HepG2 (cell line): ENCODE measurements around the gene TRIAP1. TPM values are rescaled to one million over a fixed set of nuclear protein-coding genes. Genes with fewer than 3 reads are reported as not detected.

Source experiments
- FOXA1 ChIP-seq, 2 experiments: fragments of 450-650 bp in 1 of 2; sonication (generic) in 1 of 2; formaldehyde crosslinking in 1 of 2; IDR thresholded peaks; 2 replicates each; pipeline versions ENCODE4 v1.4.0 to v1.6.1; 2016 to 2020; ENCODE audit warnings: missing genetic modification reagents in 1 of 2
- SIN3B ChIP-seq: fragments of 150-350 bp; IDR thresholded peaks from 2 replicates; pipeline ENCODE4 v1.6.1; 2014; ENCODE audit warnings: low read length
- SMC3 ChIP-seq: IDR thresholded peaks from 2 replicates; pipeline ENCODE4 v1.6.1; 2011; ENCODE audit warnings: low read length, improper control_type of control experiment
- TAF1 ChIP-seq: sonication (generic); formaldehyde crosslinking; IDR thresholded peaks from 2 replicates; pipeline ENCODE4 v1.4.0; 2020; ENCODE audit warnings: missing genetic modification reagents
- XRCC5 ChIP-seq: fragments of 200-400 bp; formaldehyde crosslinking; optimal IDR thresholded peaks from 2 replicates; pipeline ENCODE3; 2017; ENCODE audit warnings: mild to moderate bottlenecking, low read length
- ZNF337 ChIP-seq: sonication (generic); formaldehyde crosslinking; IDR thresholded peaks from 2 replicates; pipeline ENCODE4 v1.5.1; 2020; ENCODE audit warnings: missing genetic modification reagents, low read depth, mild to moderate bottlenecking, borderline replicate concordance
- ZNF761 ChIP-seq: sonication (generic); formaldehyde crosslinking; conservative IDR thresholded peaks from 2 replicates; pipeline ENCODE4 v1.4.0; 2020; ENCODE audit warnings: mild to moderate bottlenecking, missing genetic modification reagents
- polyA plus RNA-seq, 8 experiments: library from polyadenylated mRNA; depleted of rRNA in 3 of 8; stranded (reverse) in 7 of 8; unstranded in 1 of 8; fragments of >200 nt; fragmentation: Illumina TruSeq in 4 of 8; extraction: Trizol in 4 of 8; gene quantifications; 2 replicates each; pipeline versions ENCODE4 v1.2.1 to v1.2.3, GENCODE V29; 2011 to 2016; ENCODE audit warnings: low read depth in 4 of 8, missing spikeins in 1 of 8, mixed read lengths in 1 of 8; ENCODE audit not compliant: insufficient read depth in 1 of 8
- total RNA-seq, 5 experiments: library from RNA; depleted of rRNA; stranded (reverse); fragments of >200 nt; fragmentation: Illumina TruSeq; extraction: Trizol; gene quantifications; 2 replicates each; pipeline ENCODE4 v1.2.3, GENCODE V29; 2016; ENCODE audit warnings: low read depth in 1 of 5
- TF ChIP-seq, protein P1 (sequence below): sonication (generic); formaldehyde crosslinking; IDR thresholded peaks from 2 replicates; pipeline ENCODE4 v1.4.0; 2020; ENCODE audit warnings: missing genetic modification reagents
- TF ChIP-seq, protein P2 (sequence below): IDR thresholded peaks from 2 replicates; pipeline ENCODE4 v1.6.1; 2012; ENCODE audit warnings: low read depth, low read length, improper control_type of control experiment
- TF ChIP-seq, protein P3 (sequence below): sonication (generic); formaldehyde crosslinking; IDR thresholded peaks from 2 replicates; pipeline ENCODE4 v1.4.0; 2020; ENCODE audit warnings: missing genetic modification reagents, borderline replicate concordance
- TF ChIP-seq, protein P4 (sequence below): sonication (generic); formaldehyde crosslinking; IDR thresholded peaks from 2 replicates; pipeline ENCODE4 v1.4.0; 2020; ENCODE audit warnings: missing genetic modification reagents

The TRIAP1 gene
- total and polyA plus RNA-seq, 2 of the 13 experiments (the other 11 are each of a cell fraction or from before 2014, with no cell fraction given) = 55.0 to 117 TPM

GRCh38 chr12:120439646-120440247, 6.4 kb downstream of the TRIAP1 start (continued):
- TF ChIP-seq, protein P1, sequence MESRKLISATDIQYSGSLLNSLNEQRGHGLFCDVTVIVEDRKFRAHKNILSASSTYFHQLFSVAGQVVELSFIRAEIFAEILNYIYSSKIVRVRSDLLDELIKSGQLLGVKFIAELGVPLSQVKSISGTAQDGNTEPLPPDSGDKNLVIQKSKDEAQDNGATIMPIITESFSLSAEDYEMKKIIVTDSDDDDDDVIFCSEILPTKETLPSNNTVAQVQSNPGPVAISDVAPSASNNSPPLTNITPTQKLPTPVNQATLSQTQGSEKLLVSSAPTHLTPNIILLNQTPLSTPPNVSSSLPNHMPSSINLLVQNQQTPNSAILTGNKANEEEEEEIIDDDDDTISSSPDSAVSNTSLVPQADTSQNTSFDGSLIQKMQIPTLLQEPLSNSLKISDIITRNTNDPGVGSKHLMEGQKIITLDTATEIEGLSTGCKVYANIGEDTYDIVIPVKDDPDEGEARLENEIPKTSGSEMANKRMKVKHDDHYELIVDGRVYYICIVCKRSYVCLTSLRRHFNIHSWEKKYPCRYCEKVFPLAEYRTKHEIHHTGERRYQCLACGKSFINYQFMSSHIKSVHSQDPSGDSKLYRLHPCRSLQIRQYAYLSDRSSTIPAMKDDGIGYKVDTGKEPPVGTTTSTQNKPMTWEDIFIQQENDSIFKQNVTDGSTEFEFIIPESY (CRISPR knock-in tag) = peak; percentile 42; the same call in 1 of the 2 replicates
- TF ChIP-seq TAF1 (CRISPR knock-in tag) = no peak
- peak; percentile 38; the same call in 1 of the 2 replicates for TF ChIP-seq SMC3
- peak; percentile 35 for TF ChIP-seq XRCC5
- 0 out of 2 replicates have a peak, but pooled peaks have one; percentile 19 for TF ChIP-seq SIN3B
- TF ChIP-seq, protein P2, sequence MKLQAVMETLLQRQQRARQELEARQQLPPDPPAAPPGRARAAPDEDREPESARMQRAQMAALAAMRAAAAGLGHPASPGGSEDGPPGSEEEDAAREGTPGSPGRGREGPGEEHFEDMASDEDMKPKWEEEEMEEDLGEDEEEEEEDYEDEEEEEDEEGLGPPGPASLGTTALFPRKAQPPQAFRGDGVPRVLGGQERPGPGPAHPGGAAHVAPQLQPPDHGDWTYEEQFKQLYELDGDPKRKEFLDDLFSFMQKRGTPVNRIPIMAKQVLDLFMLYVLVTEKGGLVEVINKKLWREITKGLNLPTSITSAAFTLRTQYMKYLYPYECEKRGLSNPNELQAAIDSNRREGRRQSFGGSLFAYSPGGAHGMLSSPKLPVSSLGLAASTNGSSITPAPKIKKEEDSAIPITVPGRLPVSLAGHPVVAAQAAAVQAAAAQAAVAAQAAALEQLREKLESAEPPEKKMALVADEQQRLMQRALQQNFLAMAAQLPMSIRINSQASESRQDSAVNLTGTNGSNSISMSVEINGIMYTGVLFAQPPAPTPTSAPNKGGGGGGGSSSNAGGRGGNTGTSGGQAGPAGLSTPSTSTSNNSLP = 0 out of 2 replicates have a peak, but pooled peaks have one; percentile 13
- no peak for TF ChIP-seq ZNF337 (CRISPR knock-in tag)
- TF ChIP-seq, protein P3, sequence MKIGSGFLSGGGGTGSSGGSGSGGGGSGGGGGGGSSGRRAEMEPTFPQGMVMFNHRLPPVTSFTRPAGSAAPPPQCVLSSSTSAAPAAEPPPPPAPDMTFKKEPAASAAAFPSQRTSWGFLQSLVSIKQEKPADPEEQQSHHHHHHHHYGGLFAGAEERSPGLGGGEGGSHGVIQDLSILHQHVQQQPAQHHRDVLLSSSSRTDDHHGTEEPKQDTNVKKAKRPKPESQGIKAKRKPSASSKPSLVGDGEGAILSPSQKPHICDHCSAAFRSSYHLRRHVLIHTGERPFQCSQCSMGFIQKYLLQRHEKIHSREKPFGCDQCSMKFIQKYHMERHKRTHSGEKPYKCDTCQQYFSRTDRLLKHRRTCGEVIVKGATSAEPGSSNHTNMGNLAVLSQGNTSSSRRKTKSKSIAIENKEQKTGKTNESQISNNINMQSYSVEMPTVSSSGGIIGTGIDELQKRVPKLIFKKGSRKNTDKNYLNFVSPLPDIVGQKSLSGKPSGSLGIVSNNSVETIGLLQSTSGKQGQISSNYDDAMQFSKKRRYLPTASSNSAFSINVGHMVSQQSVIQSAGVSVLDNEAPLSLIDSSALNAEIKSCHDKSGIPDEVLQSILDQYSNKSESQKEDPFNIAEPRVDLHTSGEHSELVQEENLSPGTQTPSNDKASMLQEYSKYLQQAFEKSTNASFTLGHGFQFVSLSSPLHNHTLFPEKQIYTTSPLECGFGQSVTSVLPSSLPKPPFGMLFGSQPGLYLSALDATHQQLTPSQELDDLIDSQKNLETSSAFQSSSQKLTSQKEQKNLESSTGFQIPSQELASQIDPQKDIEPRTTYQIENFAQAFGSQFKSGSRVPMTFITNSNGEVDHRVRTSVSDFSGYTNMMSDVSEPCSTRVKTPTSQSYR (CRISPR knock-in tag) = peak; percentile 59; the same call in 1 of the 2 replicates
- no peak for TF ChIP-seq FOXA1 (IDR thresholded peaks at IDR 0.05)
- TF ChIP-seq FOXA1 (CRISPR knock-in tag; IDR thresholded peaks at IDR 0.05) = 0 out of 2 replicates have a peak, but pooled peaks have one; percentile 22
- no peak for TF ChIP-seq ZNF761
- TF ChIP-seq, protein P4, sequence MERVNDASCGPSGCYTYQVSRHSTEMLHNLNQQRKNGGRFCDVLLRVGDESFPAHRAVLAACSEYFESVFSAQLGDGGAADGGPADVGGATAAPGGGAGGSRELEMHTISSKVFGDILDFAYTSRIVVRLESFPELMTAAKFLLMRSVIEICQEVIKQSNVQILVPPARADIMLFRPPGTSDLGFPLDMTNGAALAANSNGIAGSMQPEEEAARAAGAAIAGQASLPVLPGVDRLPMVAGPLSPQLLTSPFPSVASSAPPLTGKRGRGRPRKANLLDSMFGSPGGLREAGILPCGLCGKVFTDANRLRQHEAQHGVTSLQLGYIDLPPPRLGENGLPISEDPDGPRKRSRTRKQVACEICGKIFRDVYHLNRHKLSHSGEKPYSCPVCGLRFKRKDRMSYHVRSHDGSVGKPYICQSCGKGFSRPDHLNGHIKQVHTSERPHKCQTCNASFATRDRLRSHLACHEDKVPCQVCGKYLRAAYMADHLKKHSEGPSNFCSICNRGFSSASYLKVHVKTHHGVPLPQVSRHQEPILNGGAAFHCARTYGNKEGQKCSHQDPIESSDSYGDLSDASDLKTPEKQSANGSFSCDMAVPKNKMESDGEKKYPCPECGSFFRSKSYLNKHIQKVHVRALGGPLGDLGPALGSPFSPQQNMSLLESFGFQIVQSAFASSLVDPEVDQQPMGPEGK = peak; percentile 94
- TF ChIP-seq, all 625 proteins: peak for 15
